K562 (cell line): ENCODE results near the gene R3HDM2. TPM values are rescaled to one million over a fixed set of nuclear protein-coding genes. Genes with fewer than 3 reads are reported as not detected.

Experiments
- ATAC-seq: fragments of 200-7000 bp; cut with Tn5 transposase; 3 replicates; pipeline ENCODE4 v1.9.1; 2020; ENCODE audit warnings: moderate library complexity
- BruUV-seq: library from RNA; stranded (reverse); fragments of 400-500 nt; replicated peaks from 2 replicates; lab custom pipeline; 2021; lab: Mats Ljungman, UMichigan
- CTCF ChIA-PET: fragments of 300-600 bp; formaldehyde crosslinking; extraction: SDS; loops from one replicate; lab custom pipeline; 2021; ENCODE audit warnings: low intra/inter-chr PET ratio; lab: Yijun Ruan, JAX
- POLR2A ChIA-PET: fragments of 300-600, 350-650 bp; sonication (Branson Sonifier 250); formaldehyde crosslinking; extraction: SDS; loops from one replicate; lab custom pipeline; 2021; ENCODE audit warnings: antibody characterized with exemption, inconsistent platforms; lab: Yijun Ruan, JAX
- DNase-seq, 4 experiments: peaks; one replicate each; pipeline versions ENCODE4 v3.0.0 to v3.0.0-alpha.2; 2011 to 2018; ENCODE audit warnings: low spot score in 3 of 4, mixed read lengths in 3 of 4; ENCODE audit errors: extremely low read depth in 1 of 4
- FAIRE-seq: peaks from 2 replicates; lab custom pipeline; 2011; peaks lifted over from hg19 to GRCh38; lab: Jason Lieb, UNC
- H2AFZ ChIP-seq: 2 replicates; pipeline ENCODE4 v1.6.0; 2011; ENCODE audit warnings: low read depth, low read length, control low read depth, inconsistent platforms
- H3K27ac ChIP-seq: fragments of 200-600 bp; 3 replicates; pipeline ENCODE4 v1.8.0; 2011; ENCODE audit warnings: low read depth, mild to moderate bottlenecking, control low read depth, inconsistent platforms, low read length, moderate library complexity, mixed read lengths; ENCODE audit errors: extremely low read depth
- H3K27me3 ChIP-seq, 2 experiments: fragments of 300-600 bp in 1 of 2; 2 replicates in 1 of 2; 3 replicates in 1 of 2; pipeline versions ENCODE4 v1.6.0 to v1.8.0; 2011; ENCODE audit warnings: inconsistent platforms in 2 of 2, low read length in 2 of 2, mild to moderate bottlenecking in 1 of 2, mixed read lengths in 1 of 2, moderate library complexity in 1 of 2; ENCODE audit not compliant: control insufficient read depth in 2 of 2, insufficient read depth in 2 of 2
- H3K36me3 ChIP-seq: fragments of 300-600 bp; 3 replicates; pipeline ENCODE4 v1.8.0; 2011; ENCODE audit warnings: mild to moderate bottlenecking, low read length, inconsistent platforms; ENCODE audit not compliant: control insufficient read depth, insufficient read depth
- H3K4me1 ChIP-seq, 2 experiments: fragments of 200-600 bp in 1 of 2; replicated peaks in 1 of 2; 2 replicates in 1 of 2; 3 replicates in 1 of 2; pipeline versions ENCODE4 v1.5.1 to v1.8.0; 2011; ENCODE audit warnings: inconsistent platforms in 2 of 2, low read length in 2 of 2, mild to moderate bottlenecking in 1 of 2, mixed read lengths in 1 of 2, moderate library complexity in 1 of 2; ENCODE audit not compliant: control insufficient read depth in 2 of 2, insufficient read depth in 2 of 2
- H3K4me2 ChIP-seq: 2 replicates; pipeline ENCODE4 v1.6.1; 2011; ENCODE audit warnings: low read length, control low read depth, inconsistent platforms, mixed read lengths; ENCODE audit not compliant: insufficient read depth
- H3K4me3 ChIP-seq: fragments of 200-600 bp; sonication (generic), shearing (Covaris generic); 2 replicates; pipeline ENCODE4 v1.5.1; 2016; ENCODE audit warnings: control low read depth, inconsistent platforms
- H3K79me2 ChIP-seq: fragments of 200-600 bp; 3 replicates; pipeline ENCODE4 v1.8.0; 2011; ENCODE audit warnings: low read length, inconsistent platforms; ENCODE audit not compliant: control insufficient read depth, insufficient read depth
- H3K9ac ChIP-seq, 2 experiments: 2 replicates each; pipeline versions ENCODE4 v1.6.0 to v1.6.1; 2011; ENCODE audit warnings: low read depth in 2 of 2, low read length in 2 of 2, control low read depth in 1 of 2, inconsistent platforms in 1 of 2, mild to moderate bottlenecking in 1 of 2, mixed read lengths in 1 of 2; ENCODE audit not compliant: insufficient read depth in 1 of 2
- H3K9me1 ChIP-seq: one replicate; pipeline ENCODE4 v1.6.0; 2011; ENCODE audit warnings: inconsistent platforms, mild to moderate bottlenecking, low read length, moderate library complexity; ENCODE audit not compliant: control insufficient read depth, insufficient read depth
- H3K9me3 ChIP-seq: replicated peaks from 2 replicates; pipeline ENCODE4 v1.5.1; 2011; ENCODE audit warnings: low read depth, low read length, inconsistent platforms; ENCODE audit not compliant: control insufficient read depth, insufficient read depth
- H4K20me1 ChIP-seq: replicated peaks from 2 replicates; pipeline ENCODE4 v1.6.1; 2011; ENCODE audit warnings: low read length, inconsistent platforms, mixed read lengths; ENCODE audit not compliant: control insufficient read depth, insufficient read depth
- CBX5 ChIP-seq: IDR thresholded peaks from 2 replicates; pipeline ENCODE4 v1.6.1; 2014; ENCODE audit warnings: low read depth, borderline replicate concordance
- DACH1 ChIP-seq: fragments of 450-650 bp; IDR thresholded peaks from 2 replicates; pipeline ENCODE4 v1.6.1; 2018; ENCODE audit not compliant: partially characterized antibody
- STAT5A ChIP-seq: IDR thresholded peaks from 2 replicates; pipeline ENCODE4 v1.6.1; 2012; ENCODE audit warnings: low read length, inconsistent platforms, borderline replicate concordance
- ZBTB33 ChIP-seq: sonication (generic); formaldehyde crosslinking; IDR thresholded peaks from 2 replicates; pipeline ENCODE4 v1.8.1; 2023; ENCODE audit warnings: mild to moderate bottlenecking, missing genetic modification reagents
- WGBS: fragments of 100-300 bp; shearing (Covaris generic); methylation state at CpG from one replicate; pipeline ENCODE4 v1.1.6; 2016; ENCODE audit warnings: low coverage, mixed read lengths; ENCODE audit not compliant: insufficient coverage; ENCODE audit errors: missing lambda C conversion rate; 5-methylcytosine and 5-hydroxymethylcytosine counted together
- in situ Hi-C: fragments of 300-500 bp; cut with MboI; formaldehyde crosslinking; loops from 4 replicates; pipeline ENCODE4 v1.15.0; 2018; ENCODE audit warnings: inconsistent platforms, mixed read lengths
- intact Hi-C: fragments of 100-400 bp; cut with micrococcal nuclease; formaldehyde crosslinking; loops from 2 replicates; pipeline ENCODE4 v1.14.2; 2022
- polyA plus RNA-seq, 8 experiments: library from polyadenylated mRNA; depleted of rRNA in 4 of 8; stranded (reverse) in 5 of 8; unstranded in 3 of 8; fragments of >200 nt; fragmentation: Nextera tagmentation in 2 of 8; fragmentation: Illumina TruSeq in 1 of 8; extraction: Ambion mirVana in 2 of 8; extraction: Trizol in 1 of 8; gene quantifications; 2 replicates each; pipeline versions ENCODE4 v1.2.1 to v1.2.3, GENCODE V29; 2011 to 2014; ENCODE audit warnings: inconsistent platforms in 1 of 8, missing spikeins in 1 of 8
- total RNA-seq, 7 experiments: library from RNA; depleted of rRNA in 6 of 7; stranded (reverse); fragments of >200 nt in 6 of 7; fragmentation: Illumina TruSeq in 2 of 7; extraction: Trizol in 2 of 7; gene quantifications; 2 replicates each; pipeline versions ENCODE4 v1.2.1 to v1.2.3, GENCODE V29; 2011 to 2021; ENCODE audit warnings: low replicate concordance in 1 of 7

R3HDM2 gene
- total and polyA plus RNA-seq, 9 of the 15 experiments (the other 6 are each of a cell fraction or from before 2014, with no cell fraction given), result 3.3 to 18.8 (median 9.0) TPM

DNA sequence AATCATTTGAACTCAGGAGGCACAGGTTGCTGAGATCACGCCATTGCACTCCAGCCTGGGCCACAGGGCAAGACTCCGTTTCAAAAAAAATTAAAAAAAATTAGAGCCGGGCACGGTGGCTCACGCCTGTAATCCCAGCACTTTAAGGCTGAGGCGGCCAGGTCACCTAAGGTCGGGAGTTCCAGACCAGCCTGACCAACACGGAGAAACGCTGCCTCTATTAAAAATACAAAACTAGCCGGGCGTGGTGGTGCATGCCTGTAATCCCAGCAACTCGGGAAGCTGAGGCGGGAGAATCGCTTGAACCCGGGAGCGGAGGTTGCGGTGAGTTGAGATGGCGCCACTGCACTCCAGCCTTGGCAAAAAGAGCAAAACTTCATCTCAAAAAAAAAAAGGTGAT, 35.7 kb downstream of the R3HDM2 start:
- CTCF ChIA-PET, result no interaction called here
- Histone ChIP-seq H3K4me2 (no peak overlapping the region), H3K9me1 (no peaks in the 10 kb centered on the region), H4K20me1 (no peaks in the 10 kb centered on the region), H3K4me1 (no peaks in the 10 kb centered on the region; a peak in 1 of 5 replicates), H3K36me3 (peaks cover 13% of the 10 kb centered on the region; the same call in 2 of the 3 replicates), H3K79me2 (0 out of 3 replicates have a peak, but pooled peaks cover 3% of the 10 kb centered on the region), H3K27ac (no peak overlapping the region), H3K9ac (no peak overlapping the region), H3K9me3 (no peaks in the 10 kb centered on the region), H2AFZ (no peak overlapping the region), H3K4me3 (no peak overlapping the region), H3K27me3 (no peaks in the 10 kb centered on the region)
- no TSS peak for BruUV-seq
- POLR2A ChIA-PET, result interaction anchor here (0.5 kb wide), 1 partner anchor 46 kb away, joined by 3 read pairs; no protein-coding TSS in a partner anchor
- WGBS, result 93% methylated on average over 18 of the region's 18 CpGs
- intact Hi-C loops (no loop called here), in situ Hi-C loops (no loop called here)
- TF ChIP-seq CBX5 (no peak), DACH1 (no peak), ZBTB33 (CRISPR knock-in tag) (0 out of 2 replicates have a peak, but pooled peaks have one; percentile 42), STAT5A (no peak)
- DNase-seq (no peak), ATAC-seq (no peak), FAIRE-seq (no peak)
